SK-N-SH treated with all-trans-retinoic acid at 6 μM for 48 hours (cell line): ENCODE data around the gene ADGRL2.

Experiments
- ARNTL ChIP-seq: fragments of 450-650 bp; formaldehyde crosslinking; IDR thresholded peaks from 2 replicates; pipeline ENCODE4 v1.5.0; 2020; ENCODE audit warnings: low read depth, mild to moderate bottlenecking, moderate library complexity, borderline replicate concordance
- BACH2 ChIP-seq: fragments of 250-450 bp; sonication (Bioruptor Pico); IDR thresholded peaks from 2 replicates; pipeline ENCODE4 v1.9.0; 2021; ENCODE audit warnings: mild to moderate bottlenecking, borderline replicate concordance
- CSDC2 ChIP-seq: fragments of 250-450 bp; sonication (Bioruptor Pico); IDR thresholded peaks from 2 replicates; pipeline ENCODE4 v1.5.0; 2020; ENCODE audit warnings: mild to moderate bottlenecking, moderate library complexity
- ISL1 ChIP-seq: fragments of 250-450 bp; sonication (Bioruptor Pico); IDR thresholded peaks from 2 replicates; pipeline ENCODE4 v2.1.2; 2022; ENCODE audit warnings: mild to moderate bottlenecking, moderate library complexity
- PATZ1 ChIP-seq: fragments of 250-450 bp; sonication (Bioruptor Pico); IDR thresholded peaks from 2 replicates; pipeline ENCODE4 v1.8.0; 2020; ENCODE audit warnings: mild to moderate bottlenecking, moderate library complexity, borderline replicate concordance
- PPARA ChIP-seq: fragments of 250-450 bp; sonication (Bioruptor Pico); IDR thresholded peaks from 2 replicates; pipeline ENCODE4 v1.5.0; 2020; ENCODE audit warnings: mild to moderate bottlenecking, borderline replicate concordance
- RARB ChIP-seq: fragments of 250-450 bp; sonication (Bioruptor Pico); IDR thresholded peaks from 2 replicates; pipeline ENCODE4 v1.8.0; 2021; ENCODE audit warnings: mild to moderate bottlenecking, moderate library complexity
- TCF4 ChIP-seq: fragments of 250-450 bp; sonication (Bioruptor Pico); IDR thresholded peaks from 2 replicates; pipeline ENCODE4 v1.8.0; 2021; ENCODE audit warnings: mild to moderate bottlenecking, moderate library complexity, borderline replicate concordance
- ZC3H10 ChIP-seq: fragments of 250-450 bp; sonication (Bioruptor Pico); IDR thresholded peaks from 2 replicates; pipeline ENCODE4 v1.5.1; 2021; ENCODE audit warnings: mild to moderate bottlenecking, moderate library complexity
- ZFP30 ChIP-seq: fragments of 450-650 bp; formaldehyde crosslinking; IDR thresholded peaks from 2 replicates; pipeline ENCODE4 v1.5.0; 2022; ENCODE audit warnings: mild to moderate bottlenecking, moderate library complexity
- ZNF565 ChIP-seq: fragments of 450-650 bp; formaldehyde crosslinking; conservative IDR thresholded peaks from 2 replicates; pipeline ENCODE4 v1.5.0; 2020; ENCODE audit warnings: low read depth, mild to moderate bottlenecking, moderate library complexity
- ZNF70 ChIP-seq: fragments of 450-650 bp; formaldehyde crosslinking; IDR thresholded peaks from 2 replicates; pipeline ENCODE4 v1.5.0; 2020; ENCODE audit warnings: mild to moderate bottlenecking, moderate library complexity
- ZNF8 ChIP-seq: fragments of 450-650 bp; formaldehyde crosslinking; IDR thresholded peaks from 2 replicates; pipeline ENCODE4 v1.5.0; 2020; ENCODE audit warnings: mild to moderate bottlenecking, moderate library complexity

GRCh38 chr1:81813691-81814090, 13.0 kb downstream of the ADGRL2 start:
- no peak for TF ChIP-seq PPARA (CRISPR knock-in tag)
- TF ChIP-seq RARB (CRISPR knock-in tag), result no peak
- TF ChIP-seq TCF4 (CRISPR knock-in tag), result no peak
- TF ChIP-seq BACH2, result no peak
- no peak for TF ChIP-seq ZNF565 (CRISPR knock-in tag)
- no peak for TF ChIP-seq ZC3H10
- no peak for TF ChIP-seq ZFP30 (CRISPR knock-in tag)
- no peak for TF ChIP-seq ISL1 (CRISPR knock-in tag)
- no peak for TF ChIP-seq ZNF8
- no peak for TF ChIP-seq PATZ1
- no peak for TF ChIP-seq ZNF70
- TF ChIP-seq ARNTL (CRISPR knock-in tag), result no peak
- TF ChIP-seq CSDC2, result no peak
